ENCODE data around the gene NOX5.

NOX5 gene

DNA sequence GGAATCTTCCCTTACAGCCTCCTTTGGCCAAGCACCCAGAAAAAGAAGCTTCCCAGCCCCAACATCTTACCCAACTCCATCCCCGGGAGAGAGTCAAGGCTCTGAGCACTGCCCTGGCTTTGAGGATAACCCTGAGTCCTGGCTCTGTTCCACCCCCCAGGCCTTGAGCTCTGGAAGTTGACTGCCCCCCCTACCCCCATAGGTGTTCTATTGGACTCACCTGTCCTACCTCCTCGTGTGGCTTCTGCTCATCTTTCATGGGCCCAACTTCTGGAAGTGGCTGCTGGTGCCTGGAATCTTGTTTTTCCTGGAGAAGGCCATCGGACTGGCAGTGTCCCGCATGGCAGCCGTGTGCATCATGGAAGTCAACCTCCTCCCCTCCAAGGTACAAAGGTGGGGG lies 22.3 kb downstream of the NOX5 start:
- WGBS, 2 experiments (ENCODE audit: insufficient coverage in 2 of 2): 80 to 91% methylated on average over 1 of the region's 5 CpGs
- peaks cover 4% of the 10 kb centered on the region for H3K4me1 ChIP-seq (ENCODE audit: control insufficient read depth, insufficient read depth, low read length, poor library complexity, severe bottlenecking)

DNA sequence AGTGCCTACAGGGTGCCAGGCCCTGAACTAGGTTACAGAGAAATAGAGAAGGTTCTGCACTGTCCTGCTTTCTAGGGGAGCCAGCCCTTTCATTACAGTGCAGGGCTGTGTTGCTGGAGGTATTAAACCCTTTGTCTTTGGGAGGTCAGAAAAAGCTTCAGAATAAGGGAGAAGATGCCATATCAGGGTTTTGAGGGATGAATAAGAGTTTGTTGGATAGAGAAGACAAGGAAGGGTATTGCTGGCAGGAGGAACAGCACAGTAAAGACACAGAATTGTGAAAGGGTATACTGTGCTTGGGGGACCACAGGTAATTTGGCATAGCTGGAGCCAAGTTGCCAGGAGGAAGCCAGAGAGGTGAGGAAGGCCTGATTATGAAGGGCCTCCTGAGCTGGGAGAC lies 23.0 kb downstream of the NOX5 start:
- Histone ChIP-seq H3K4me1 (ENCODE audit: control insufficient read depth, insufficient read depth, low read length, poor library complexity, severe bottlenecking) (peaks cover 4% of the 10 kb centered on the region), H3K4me3 (ENCODE audit: extremely low read depth, insufficient read depth, low read length, poor library complexity, severe bottlenecking) (no peak overlapping the region), H3K9me3 (ENCODE audit: control insufficient read depth, low read length) (no peaks in the 10 kb centered on the region), H3K27ac (ENCODE audit: low read depth, low read length, severe bottlenecking) (no peak overlapping the region), H3K36me3 (ENCODE audit: control insufficient read depth, insufficient read depth, low read length) (no peaks in the 10 kb centered on the region)

More for the DNA sequence above, 22.3 kb downstream of the NOX5 start:
- no peaks in the 10 kb centered on the region for H3K9me3 ChIP-seq (ENCODE audit: control insufficient read depth, low read length)
- no peak overlapping the region for H3K27ac ChIP-seq (ENCODE audit: low read depth, low read length, severe bottlenecking)
- H3K4me3 ChIP-seq (ENCODE audit: extremely low read depth, insufficient read depth, low read length, poor library complexity, severe bottlenecking): no peak overlapping the region
- no peaks in the 10 kb centered on the region for H3K36me3 ChIP-seq (ENCODE audit: control insufficient read depth, insufficient read depth, low read length)

DNA sequence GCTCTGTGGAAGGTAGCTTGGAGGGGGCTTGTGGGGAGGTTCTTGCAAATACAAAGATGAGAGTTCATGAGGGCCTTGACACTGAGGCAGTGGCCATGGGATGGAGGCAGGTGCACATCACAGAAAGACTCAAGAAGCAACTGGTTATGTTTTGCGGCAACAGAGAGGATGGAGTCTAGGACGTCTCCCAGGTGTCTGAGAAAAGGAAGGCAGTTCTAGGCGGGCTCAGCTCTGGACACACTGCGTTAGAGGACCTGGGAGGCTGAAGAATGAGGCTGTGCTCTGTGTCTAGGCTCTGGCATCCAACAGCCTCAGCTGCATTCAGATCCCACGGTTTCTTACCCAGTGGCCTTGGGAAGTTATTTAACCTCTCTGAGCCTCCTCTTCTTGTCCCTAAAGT lies 23.5 kb downstream of the NOX5 start:
- 82 to 88% methylated on average over 5 of the region's 5 CpGs for WGBS, 2 experiments (ENCODE audit: insufficient coverage in 2 of 2)

DNA sequence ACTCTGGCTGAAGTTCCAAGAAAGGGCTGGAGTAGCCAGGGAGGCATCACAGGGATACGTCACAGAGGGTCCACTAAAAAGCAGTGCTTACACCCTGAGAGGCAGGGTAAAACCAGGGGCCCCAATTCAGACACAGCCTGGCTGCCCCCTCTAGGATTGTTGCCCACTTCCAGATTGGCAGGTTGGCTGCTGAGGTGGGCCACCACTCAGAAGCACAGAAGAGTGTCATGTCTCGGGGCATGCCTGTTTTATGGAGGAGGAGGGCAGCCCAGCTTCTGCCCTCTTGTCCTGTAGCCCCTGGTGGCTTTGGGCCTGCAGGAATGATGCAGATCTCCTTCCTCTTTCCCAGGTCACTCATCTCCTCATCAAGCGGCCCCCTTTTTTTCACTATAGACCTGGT lies 24.0 kb downstream of the NOX5 start:
- Histone ChIP-seq H3K27ac (ENCODE audit: low read depth, low read length, severe bottlenecking) (no peak overlapping the region), H3K36me3 (ENCODE audit: control insufficient read depth, insufficient read depth, low read length) (no peaks in the 10 kb centered on the region), H3K9me3 (ENCODE audit: control insufficient read depth, low read length) (no peaks in the 10 kb centered on the region), H3K4me3 (ENCODE audit: extremely low read depth, insufficient read depth, low read length, poor library complexity, severe bottlenecking) (no peak overlapping the region), H3K4me1 (ENCODE audit: control insufficient read depth, insufficient read depth, low read length, poor library complexity, severe bottlenecking) (peaks cover 6% of the 10 kb centered on the region)
- 87 to 96% methylated on average over 3 of the region's 3 CpGs for WGBS, 2 experiments (ENCODE audit: insufficient coverage in 2 of 2)

More for the DNA sequence above, 23.5 kb downstream of the NOX5 start:
- Histone ChIP-seq H3K4me3 (ENCODE audit: extremely low read depth, insufficient read depth, low read length, poor library complexity, severe bottlenecking) (no peak overlapping the region), H3K27ac (ENCODE audit: low read depth, low read length, severe bottlenecking) (no peak overlapping the region), H3K36me3 (ENCODE audit: control insufficient read depth, insufficient read depth, low read length) (no peaks in the 10 kb centered on the region), H3K4me1 (ENCODE audit: control insufficient read depth, insufficient read depth, low read length, poor library complexity, severe bottlenecking) (peaks cover 4% of the 10 kb centered on the region), H3K9me3 (ENCODE audit: control insufficient read depth, low read length) (no peaks in the 10 kb centered on the region)

DNA sequence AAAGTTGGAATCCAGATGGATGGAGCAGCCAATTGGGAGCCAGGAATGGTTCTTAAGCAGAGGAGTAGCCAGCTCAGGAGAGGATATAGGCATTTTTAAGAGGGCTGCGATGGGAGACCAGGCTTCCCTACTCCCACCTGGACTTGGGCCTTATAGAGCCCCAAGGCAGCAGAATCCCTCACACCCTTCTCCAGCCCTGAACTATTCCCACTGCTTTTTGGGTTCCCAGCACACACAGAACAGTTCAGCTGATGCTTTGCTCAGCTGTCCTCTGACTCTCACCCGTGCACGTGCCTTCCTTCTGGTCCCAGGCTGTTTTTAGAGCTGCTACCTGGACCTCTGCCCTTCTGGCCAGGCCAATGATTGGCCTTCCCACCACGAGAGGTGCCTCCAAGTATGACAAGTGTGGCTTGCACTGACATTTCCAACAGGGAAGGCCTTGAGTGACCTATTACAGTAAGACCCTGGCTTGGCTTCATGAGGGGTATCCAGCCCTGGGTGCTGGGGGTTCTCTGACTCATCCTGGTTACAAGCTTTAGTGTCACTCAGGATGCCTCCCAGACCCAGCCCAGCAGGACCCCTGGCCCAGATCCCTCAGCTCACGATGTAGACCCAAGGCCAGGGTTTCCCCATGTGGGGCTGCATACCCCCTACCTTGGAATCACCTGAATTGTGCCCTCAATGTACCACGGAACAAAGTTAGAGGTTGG lies 25.2 kb downstream of the NOX5 start:
- Histone ChIP-seq H3K9me3 (ENCODE audit: control insufficient read depth, low read length) (no peaks in the 10 kb centered on the region), H3K36me3 (ENCODE audit: control insufficient read depth, insufficient read depth, low read length) (no peaks in the 10 kb centered on the region), H3K27ac (ENCODE audit: low read depth, low read length, severe bottlenecking) (no peak overlapping the region), H3K4me3 (ENCODE audit: extremely low read depth, insufficient read depth, low read length, poor library complexity, severe bottlenecking) (no peak overlapping the region), H3K4me1 (ENCODE audit: control insufficient read depth, insufficient read depth, low read length, poor library complexity, severe bottlenecking) (peaks cover 6% of the 10 kb centered on the region)
- 76 to 83% methylated on average over 4 to 5 of the region's 6 CpGs for WGBS, 2 experiments (ENCODE audit: insufficient coverage in 2 of 2)

DNA sequence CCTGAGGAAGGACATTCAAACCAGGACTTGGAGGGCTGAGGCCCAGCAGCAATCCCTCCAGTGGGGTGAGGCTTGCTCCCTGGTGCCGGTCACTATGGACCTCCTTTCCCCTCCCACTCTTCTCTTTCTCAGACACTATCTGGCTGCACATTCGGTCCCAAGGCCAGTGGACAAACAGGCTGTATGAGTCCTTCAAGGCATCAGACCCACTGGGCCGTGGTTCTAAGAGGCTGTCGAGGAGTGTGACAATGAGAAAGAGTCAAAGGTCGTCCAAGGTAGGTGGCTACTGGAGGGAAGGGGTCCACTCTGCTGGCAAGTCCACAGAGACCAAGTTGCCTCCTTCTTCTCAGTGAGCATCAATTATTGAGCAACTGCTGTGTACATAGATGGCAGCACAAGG lies 28.0 kb downstream of the NOX5 start:
- Histone ChIP-seq H3K4me1 (ENCODE audit: control insufficient read depth, insufficient read depth, low read length, poor library complexity, severe bottlenecking) (peaks cover 22% of the 10 kb centered on the region), H3K9me3 (ENCODE audit: control insufficient read depth, low read length) (no peaks in the 10 kb centered on the region), H3K36me3 (ENCODE audit: control insufficient read depth, insufficient read depth, low read length) (no peaks in the 10 kb centered on the region), H3K27ac (ENCODE audit: low read depth, low read length, severe bottlenecking) (no peak overlapping the region), H3K4me3 (ENCODE audit: extremely low read depth, insufficient read depth, low read length, poor library complexity, severe bottlenecking) (no peak overlapping the region)
- WGBS, 2 experiments (ENCODE audit: insufficient coverage in 2 of 2): 91 to 94% methylated on average over 4 to 5 of the region's 5 CpGs

DNA sequence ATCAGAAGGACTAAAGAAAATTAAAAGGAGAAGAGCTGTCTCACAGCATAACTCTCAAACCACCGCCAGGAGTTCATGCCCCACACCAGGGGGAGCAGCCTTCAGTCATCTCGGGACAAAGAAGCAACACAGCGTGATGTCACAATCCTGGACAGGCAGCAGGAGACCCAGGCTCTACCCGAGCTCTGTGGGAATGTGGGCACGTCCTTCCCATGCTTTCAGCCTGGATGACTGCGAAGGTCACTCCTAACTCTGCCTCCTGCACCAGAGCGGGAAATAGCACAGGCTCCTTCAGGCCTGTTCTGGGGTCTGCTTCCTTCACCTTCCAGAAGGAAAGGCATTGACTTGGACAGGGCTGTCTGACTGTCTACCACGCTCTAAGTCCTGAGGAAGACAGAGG lies 31.3 kb downstream of the NOX5 start:
- Histone ChIP-seq H3K4me3 (ENCODE audit: extremely low read depth, insufficient read depth, low read length, poor library complexity, severe bottlenecking) (no peak overlapping the region), H3K4me1 (ENCODE audit: control insufficient read depth, insufficient read depth, low read length, poor library complexity, severe bottlenecking) (peaks cover 22% of the 10 kb centered on the region), H3K36me3 (ENCODE audit: control insufficient read depth, insufficient read depth, low read length) (no peaks in the 10 kb centered on the region), H3K27ac (ENCODE audit: low read depth, low read length, severe bottlenecking) (peak overlapping the region; percentile 36), H3K9me3 (ENCODE audit: control insufficient read depth, low read length) (no peaks in the 10 kb centered on the region)
- 58 to 60% methylated on average over 6 to 8 of the region's 8 CpGs for WGBS, 2 experiments (ENCODE audit: insufficient coverage in 2 of 2)

DNA sequence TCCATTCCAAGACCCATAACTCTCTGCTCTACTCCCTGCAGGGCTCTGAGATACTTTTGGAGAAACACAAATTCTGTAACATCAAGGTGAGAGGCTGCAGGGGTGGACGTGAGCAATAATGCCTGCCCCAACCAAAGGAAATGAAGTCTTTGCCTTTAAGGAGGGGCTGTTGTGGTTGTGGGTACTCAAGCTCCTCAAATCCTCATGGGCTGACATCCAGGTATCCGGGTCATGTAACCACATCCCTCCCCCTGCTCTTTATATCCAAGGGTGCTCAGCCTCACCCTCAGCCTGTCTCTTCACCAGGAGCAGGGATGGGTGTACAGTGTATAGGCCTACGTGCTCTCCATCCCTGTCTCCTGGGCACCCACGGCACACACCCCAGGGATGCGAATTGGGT lies 32.3 kb downstream of the NOX5 start:
- no peak overlapping the region for H3K4me3 ChIP-seq (ENCODE audit: extremely low read depth, insufficient read depth, low read length, poor library complexity, severe bottlenecking)
- 83 to 84% methylated on average over 2 to 4 of the region's 5 CpGs for WGBS, 2 experiments (ENCODE audit: insufficient coverage in 2 of 2)
- no peaks in the 10 kb centered on the region for H3K36me3 ChIP-seq (ENCODE audit: control insufficient read depth, insufficient read depth, low read length)
- no peak overlapping the region for H3K27ac ChIP-seq (ENCODE audit: low read depth, low read length, severe bottlenecking)
- H3K4me1 ChIP-seq (ENCODE audit: control insufficient read depth, insufficient read depth, low read length, poor library complexity, severe bottlenecking): peaks cover 22% of the 10 kb centered on the region
- no peaks in the 10 kb centered on the region for H3K9me3 ChIP-seq (ENCODE audit: control insufficient read depth, low read length)

DNA sequence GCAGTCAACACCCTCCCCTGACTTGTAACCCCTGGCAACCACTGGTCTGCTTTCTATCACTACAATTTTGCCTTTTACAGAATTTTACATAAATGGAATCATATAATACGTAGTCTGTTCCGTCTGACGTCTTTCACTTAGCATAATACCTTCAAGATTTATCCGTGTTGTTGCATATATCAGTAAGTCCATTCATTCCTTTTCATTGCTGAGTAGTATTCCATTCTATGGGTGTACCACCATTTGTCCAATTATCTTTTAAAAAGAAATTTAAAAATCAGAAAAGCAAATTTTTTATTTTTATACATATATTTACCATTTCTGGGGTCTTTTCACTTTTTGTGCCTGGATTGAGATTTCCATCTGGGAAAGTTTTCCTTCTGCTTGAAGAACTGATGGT lies 35.5 kb downstream of the NOX5 start:
- no peak overlapping the region for H3K4me3 ChIP-seq (ENCODE audit: extremely low read depth, insufficient read depth, low read length, poor library complexity, severe bottlenecking)
- no peaks in the 10 kb centered on the region for H3K36me3 ChIP-seq (ENCODE audit: control insufficient read depth, insufficient read depth, low read length)
- H3K4me1 ChIP-seq (ENCODE audit: control insufficient read depth, insufficient read depth, low read length, poor library complexity, severe bottlenecking): peaks cover 13% of the 10 kb centered on the region
- no peaks in the 10 kb centered on the region for H3K9me3 ChIP-seq (ENCODE audit: control insufficient read depth, low read length)
- H3K27ac ChIP-seq (ENCODE audit: low read depth, low read length, severe bottlenecking): no peak overlapping the region
- WGBS, 2 experiments (ENCODE audit: insufficient coverage in 2 of 2): 91% methylated on average over 4 of the region's 4 CpGs; no CpG with 5 or more reads in 1 of the 2 experiments

DNA sequence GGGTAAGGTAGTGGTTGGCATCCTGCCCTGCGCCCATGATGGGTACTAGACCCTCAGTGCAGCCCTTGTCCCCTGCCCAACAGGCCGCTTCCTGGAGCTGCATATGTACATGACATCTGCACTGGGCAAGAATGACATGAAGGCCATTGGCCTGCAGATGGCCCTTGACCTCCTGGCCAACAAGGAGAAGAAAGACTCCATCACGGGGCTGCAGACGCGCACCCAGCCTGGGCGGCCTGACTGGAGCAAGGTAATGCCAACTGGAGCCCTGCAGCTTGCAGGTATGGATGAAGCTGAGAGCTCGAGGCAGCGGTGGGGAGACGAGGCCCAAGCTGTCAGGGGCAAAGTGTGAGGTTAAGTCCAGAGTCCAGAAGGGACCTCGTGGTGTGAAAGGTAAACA lies 40.8 kb downstream of the NOX5 start:
- no peak overlapping the region for H3K27ac ChIP-seq (ENCODE audit: low read depth, low read length, severe bottlenecking)
- H3K4me3 ChIP-seq (ENCODE audit: extremely low read depth, insufficient read depth, low read length, poor library complexity, severe bottlenecking): no peak overlapping the region
- 90 to 93% methylated on average over 9 of the region's 10 CpGs for WGBS, 2 experiments (ENCODE audit: insufficient coverage in 2 of 2)
- no peaks in the 10 kb centered on the region for H3K36me3 ChIP-seq (ENCODE audit: control insufficient read depth, insufficient read depth, low read length)
- H3K9me3 ChIP-seq (ENCODE audit: control insufficient read depth, low read length): no peaks in the 10 kb centered on the region
- no peaks in the 10 kb centered on the region for H3K4me1 ChIP-seq (ENCODE audit: control insufficient read depth, insufficient read depth, low read length, poor library complexity, severe bottlenecking)

DNA sequence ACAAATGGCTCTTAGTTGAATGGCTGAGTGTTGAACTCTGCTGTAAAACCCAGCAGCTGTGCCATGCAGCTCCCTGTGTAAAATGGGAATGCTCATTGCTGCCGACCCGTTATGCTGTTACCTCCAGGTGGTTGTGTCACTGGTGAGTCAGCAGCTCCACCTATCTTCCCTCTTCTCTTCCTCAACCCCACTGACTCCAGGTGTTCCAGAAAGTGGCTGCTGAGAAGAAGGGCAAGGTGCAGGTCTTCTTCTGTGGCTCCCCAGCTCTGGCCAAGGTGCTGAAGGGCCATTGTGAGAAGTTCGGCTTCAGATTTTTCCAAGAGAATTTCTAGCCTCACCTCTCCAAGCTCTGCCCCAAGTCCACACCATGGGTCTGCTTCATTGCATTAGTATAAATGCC lies 41.9 kb downstream of the NOX5 start:
- no peaks in the 10 kb centered on the region for H3K4me1 ChIP-seq (ENCODE audit: control insufficient read depth, insufficient read depth, low read length, poor library complexity, severe bottlenecking)
- H3K36me3 ChIP-seq (ENCODE audit: control insufficient read depth, insufficient read depth, low read length): no peaks in the 10 kb centered on the region
- H3K4me3 ChIP-seq (ENCODE audit: extremely low read depth, insufficient read depth, low read length, poor library complexity, severe bottlenecking): no peak overlapping the region
- WGBS, 2 experiments (ENCODE audit: insufficient coverage in 2 of 2): 58 to 94% methylated on average over 2 to 3 of the region's 3 CpGs
- no peaks in the 10 kb centered on the region for H3K9me3 ChIP-seq (ENCODE audit: control insufficient read depth, low read length)
- H3K27ac ChIP-seq (ENCODE audit: low read depth, low read length, severe bottlenecking): no peak overlapping the region

Data from mesodermal cell (in vitro differentiated cells).